GM12874 (cell line): Measurements from ENCODE around the gene CKAP4.
A peak's percentile ranks its signal among the peaks of the same experiment; 100 is the strongest.

Experiments used
- TF ChIP-seq, protein P1 (sequence below): IDR thresholded peaks from 2 replicates; pipeline ENCODE4 v1.5.1; 2011; ENCODE audit warnings: low read depth, mild to moderate bottlenecking, control low read depth, low read length, moderate library complexity; ENCODE audit not compliant: insufficient read depth

Gene CKAP4

DNA sequence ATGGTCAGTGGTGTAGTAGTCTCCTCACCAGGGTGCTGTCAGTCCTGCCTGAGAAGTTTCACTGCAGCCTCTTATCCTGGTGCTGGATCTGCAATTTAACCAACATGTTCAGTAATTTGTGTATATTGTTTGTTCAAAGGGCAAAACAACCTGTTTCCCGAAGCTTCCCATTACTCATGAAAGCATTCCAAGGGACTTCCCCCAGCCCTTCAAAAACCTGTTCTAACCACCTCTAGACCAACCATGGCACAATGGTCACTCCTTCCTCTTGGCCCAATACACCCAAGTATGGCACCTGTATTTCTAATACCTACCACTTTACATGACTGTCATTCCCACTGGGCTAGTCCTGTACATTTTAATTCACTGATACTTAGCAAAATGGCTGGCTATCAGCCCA, 12.1 kb downstream of the CKAP4 start:
- TF ChIP-seq, protein P1, sequence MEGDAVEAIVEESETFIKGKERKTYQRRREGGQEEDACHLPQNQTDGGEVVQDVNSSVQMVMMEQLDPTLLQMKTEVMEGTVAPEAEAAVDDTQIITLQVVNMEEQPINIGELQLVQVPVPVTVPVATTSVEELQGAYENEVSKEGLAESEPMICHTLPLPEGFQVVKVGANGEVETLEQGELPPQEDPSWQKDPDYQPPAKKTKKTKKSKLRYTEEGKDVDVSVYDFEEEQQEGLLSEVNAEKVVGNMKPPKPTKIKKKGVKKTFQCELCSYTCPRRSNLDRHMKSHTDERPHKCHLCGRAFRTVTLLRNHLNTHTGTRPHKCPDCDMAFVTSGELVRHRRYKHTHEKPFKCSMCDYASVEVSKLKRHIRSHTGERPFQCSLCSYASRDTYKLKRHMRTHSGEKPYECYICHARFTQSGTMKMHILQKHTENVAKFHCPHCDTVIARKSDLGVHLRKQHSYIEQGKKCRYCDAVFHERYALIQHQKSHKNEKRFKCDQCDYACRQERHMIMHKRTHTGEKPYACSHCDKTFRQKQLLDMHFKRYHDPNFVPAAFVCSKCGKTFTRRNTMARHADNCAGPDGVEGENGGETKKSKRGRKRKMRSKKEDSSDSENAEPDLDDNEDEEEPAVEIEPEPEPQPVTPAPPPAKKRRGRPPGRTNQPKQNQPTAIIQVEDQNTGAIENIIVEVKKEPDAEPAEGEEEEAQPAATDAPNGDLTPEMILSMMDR, result no peak

DNA sequence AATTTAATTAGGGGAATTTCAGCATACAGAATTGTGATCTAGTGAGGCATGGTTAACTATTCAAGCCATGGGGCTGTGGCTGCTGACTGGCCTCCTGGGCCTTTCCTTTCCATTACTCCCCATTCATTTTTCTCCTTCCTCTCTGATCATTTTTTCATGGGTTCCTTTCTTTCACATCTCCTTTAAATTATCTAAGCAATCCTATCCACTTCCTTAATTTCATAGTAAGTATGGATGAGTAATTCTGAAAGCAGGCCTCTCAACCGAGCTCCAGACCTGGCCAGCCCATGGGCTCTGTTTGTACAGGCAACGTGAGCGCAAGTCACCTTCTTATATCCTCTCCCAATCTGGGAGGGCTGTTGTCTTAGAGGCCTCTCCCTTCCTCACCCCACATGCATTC, 13.4 kb downstream of the CKAP4 start:
- TF ChIP-seq, protein P1, result no peak

DNA sequence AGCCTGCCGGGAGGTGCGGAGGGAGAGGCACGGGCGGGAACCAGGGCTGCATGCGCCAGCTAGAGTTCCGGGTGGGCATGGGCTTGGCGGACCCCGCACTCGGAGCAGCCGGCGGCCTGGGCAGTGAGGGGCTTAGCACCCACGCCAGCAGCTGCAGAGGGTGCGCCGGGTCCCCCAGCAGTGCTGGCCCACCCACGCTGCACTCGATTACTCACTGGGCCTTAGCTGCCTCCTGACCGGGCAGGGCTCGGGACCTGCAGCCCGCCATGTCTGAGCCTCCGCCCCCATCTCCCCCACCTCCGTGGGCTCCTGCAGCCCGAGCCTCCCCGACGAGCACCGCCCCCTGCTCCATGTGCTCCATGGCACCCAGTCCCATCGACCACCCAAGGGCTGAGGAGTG, 14.8 kb downstream of the CKAP4 start:
- TF ChIP-seq, protein P1, result no peak

DNA sequence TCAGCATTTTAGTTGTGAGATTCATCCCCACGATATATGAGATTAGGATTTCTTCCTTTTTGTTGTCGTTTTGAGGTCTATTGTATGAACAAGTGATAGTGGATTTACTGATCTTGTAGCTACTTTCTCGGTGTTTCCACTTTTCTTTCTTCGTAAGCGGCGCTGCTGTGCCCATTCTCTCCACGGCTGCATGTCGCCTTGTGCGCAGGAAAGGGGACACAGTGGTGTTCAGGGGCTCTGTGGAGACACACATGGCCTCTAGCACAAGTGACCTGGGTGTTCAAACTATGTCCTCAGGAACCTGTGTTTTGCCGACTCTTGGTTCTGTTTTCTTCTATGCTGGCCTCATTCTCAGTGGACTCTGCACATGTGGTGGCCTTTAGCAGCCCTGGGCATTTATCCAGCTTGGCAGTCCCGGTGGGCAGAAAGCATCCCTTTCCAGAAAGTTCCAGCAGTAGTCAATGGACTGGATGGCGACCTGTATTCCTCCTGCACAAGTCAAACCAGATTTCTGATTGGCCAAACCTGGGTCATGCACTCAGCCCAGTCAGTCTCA, 18.7 kb downstream of the CKAP4 start:
- TF ChIP-seq, protein P1, result no peak

DNA sequence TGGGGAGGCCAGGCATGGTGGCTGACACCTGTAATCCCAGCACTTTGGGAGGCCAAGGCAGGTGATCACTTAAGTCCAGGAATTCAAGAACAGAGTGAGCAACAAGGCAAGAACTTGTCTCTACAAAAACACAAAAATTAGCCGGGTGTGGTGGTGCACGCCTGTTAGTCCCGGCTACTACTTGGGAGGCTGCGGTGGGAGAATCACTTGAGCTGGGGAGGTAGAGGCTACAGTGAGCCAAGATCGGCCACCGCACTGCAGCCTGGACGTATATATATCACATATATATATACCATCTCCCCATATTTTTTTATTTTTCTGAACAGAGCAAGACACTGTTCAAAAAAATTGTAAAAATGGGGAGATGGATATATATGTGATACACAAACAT, 19.5 kb downstream of the CKAP4 start:
- TF ChIP-seq, protein P1, result no peak

DNA sequence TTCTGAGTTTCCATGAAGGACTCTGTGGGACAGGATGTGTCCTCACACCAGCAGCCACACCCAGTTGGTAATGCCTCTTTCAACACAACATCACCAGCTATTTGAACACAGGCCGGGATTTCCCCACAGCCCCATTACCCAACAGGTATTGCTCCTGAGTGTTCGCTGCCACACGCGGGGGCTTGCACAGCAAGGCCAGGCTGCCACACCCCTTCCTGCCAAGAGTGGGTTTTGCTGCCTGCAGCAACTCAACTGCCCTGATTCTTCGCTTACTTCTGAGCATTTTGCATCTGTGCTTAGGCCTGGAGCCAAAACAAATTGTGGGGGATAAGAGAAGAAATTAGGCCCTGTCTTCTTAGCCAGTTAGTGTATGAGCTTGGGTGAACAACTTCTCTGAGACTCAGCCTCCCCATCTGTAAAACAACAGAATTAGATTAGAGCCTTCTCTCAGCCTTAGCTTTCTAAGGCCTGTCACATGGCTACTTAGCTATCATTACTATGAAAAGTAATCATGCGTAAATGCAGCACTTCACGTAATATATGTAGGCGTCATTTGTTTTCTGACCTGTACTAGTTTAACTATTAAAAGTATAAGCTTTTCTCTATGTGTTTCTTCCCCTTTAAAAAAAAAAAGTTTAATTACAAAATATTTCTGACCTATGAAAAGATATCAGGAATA, 20.0 kb downstream of the CKAP4 start:
- TF ChIP-seq, protein P1, result no peak

DNA sequence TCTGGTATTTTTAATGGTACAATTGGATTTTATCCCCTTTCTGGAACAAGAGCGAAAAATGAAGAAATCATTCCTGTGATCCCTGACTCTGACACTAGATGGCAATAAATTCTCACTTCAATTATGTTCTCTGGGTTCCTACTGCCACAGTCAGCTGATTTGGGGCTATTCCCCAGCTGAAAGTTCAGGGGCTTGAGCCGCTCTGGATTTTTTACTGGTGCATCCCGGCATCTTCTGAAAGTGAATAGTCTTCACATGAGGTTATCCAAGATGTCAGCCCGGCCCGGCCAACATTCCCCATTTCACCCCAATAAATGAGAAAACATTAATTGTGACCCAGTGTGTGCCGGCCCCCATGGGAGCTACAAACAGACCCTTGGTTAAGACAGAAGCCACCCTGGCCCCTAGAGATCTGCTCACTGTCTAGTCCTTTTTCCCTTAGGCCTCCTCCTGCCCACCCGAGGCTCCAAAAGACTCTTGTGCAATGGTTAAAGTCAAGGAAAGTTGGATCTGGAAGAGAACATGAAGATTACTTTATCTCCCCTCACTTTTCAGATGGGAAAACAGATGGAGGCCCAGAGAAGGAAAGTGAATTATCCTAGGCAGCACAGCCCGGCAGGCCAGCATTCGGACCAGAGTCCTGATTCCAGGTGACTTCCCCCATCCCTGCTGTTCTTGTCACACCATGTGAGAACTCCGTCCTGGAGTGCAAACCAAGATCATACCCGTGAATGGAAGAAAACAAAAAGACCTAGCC, 20.8 kb downstream of the CKAP4 start:
- TF ChIP-seq, protein P1, result peak; percentile 49; the same call in 1 of the 2 replicates
